Measurements from ENCODE around the gene PPP1R3E. TPM values are rescaled to one million over a fixed set of nuclear protein-coding genes. Genes with fewer than 3 reads are reported as not detected.
"Not testable (repeated sequence)": the region's sequence is repeated elsewhere in the genome, so short reads cannot be mapped to it uniquely, and the experiment has no call there.

Gene PPP1R3E
- total RNA-seq, 1 donor from 2014 or later: 11.5 TPM

- DNase-seq (ENCODE audit: low spot score) (no peak), ATAC-seq (no peak)
Observed at GRCh38 chr14:23299211-23299957, 3.3 kb downstream of the PPP1R3E start.

GRCh38 chr14:23297611-23298277 lies 4.9 kb downstream of the PPP1R3E start:
- ATAC-seq (no peak), DNase-seq (ENCODE audit: low spot score) (no peak)

GRCh38 chr14:23297096-23297495 lies 5.6 kb downstream of the PPP1R3E start:
- DNase-seq (ENCODE audit: low spot score) (no peak), ATAC-seq (no peak)

DNA sequence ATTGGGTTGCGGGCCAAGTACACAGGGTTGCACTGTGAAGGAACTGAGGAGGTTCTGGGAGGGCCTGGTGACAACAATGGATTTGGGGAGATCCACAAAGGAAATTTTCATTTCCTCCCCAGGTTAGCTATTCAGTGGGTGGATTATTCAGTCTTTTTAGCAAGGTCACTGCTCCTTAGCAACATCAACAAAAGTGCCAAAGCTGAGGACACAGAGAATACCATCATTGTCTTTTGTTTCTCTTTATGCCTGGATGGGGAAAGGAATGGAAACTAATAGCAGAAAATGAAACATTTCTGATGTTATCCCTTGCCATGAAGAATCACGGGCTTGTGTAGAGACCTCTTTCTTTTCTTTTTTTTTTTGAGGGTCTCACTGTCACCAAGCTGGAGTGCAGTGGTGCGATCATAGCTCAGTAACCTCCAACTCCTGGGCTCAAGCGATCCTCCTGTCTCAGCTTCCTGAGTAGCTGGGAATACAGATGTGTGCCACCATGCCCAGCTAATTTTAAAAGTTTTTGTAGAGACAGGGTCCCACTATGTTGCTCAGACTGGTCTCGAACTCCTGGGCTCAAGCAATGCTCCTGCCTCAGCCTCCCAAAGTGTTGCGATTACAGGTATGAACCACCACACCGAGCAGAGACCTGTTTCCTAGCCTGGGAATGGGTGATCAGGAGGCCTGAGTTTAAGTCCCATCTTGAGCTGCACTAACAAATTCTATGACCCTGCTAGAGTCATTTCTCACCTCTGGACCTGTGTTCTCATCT lies 6.5 kb downstream of the PPP1R3E start:
- ATAC-seq (no peak), DNase-seq (ENCODE audit: low spot score) (no peak)

GRCh38 chr14:23294734-23295561 lies 7.7 kb downstream of the PPP1R3E start:
- ATAC-seq: peak; percentile 92
- DNase-seq (ENCODE audit: low spot score): no peak

DNA sequence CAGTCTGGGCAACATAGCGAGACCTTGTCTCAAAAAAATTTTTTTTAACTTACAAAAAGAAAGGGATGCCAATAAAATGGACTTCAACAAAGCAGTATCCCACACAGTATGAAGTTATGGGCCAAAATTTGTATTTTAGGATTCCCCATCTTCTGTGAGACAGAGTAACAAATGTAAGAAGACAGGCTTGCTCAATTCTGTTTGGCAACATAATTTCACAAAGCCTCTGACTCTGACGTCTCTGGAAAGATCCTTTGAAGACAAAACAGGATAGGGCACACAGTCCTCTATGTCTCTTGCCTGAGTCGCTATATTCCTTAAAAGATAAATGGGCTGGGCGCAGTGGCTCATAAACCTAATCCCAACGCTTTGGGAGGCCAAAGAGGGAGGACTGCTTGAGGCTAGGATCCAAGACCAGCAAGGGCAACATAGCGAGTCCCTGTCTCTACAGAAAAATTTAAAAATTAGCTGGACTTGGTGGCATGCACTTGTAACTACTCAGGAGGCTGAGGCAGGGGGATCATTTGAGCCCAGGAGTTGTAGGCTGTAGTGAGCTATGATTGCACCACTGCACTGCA lies 15.7 kb downstream of the PPP1R3E start:
- ATAC-seq: no peak
- no peak for DNase-seq (ENCODE audit: low spot score)

- peak; percentile 100 for DNase-seq (ENCODE audit: low spot score)
- peak; percentile 97 for ATAC-seq
Observed at GRCh38 chr14:23286020-23286901, 16.4 kb downstream of the PPP1R3E start, which contains the start of gene HOMEZ. Gene HOMEZ, minus strand, starts transcription at chr14:23286132. Its CDS starts 180 bp downstream, at chr14:23285952.

GRCh38 chr14:23285530-23286019 lies 17.1 kb downstream of the PPP1R3E start:
- DNase-seq (ENCODE audit: low spot score) (no peak), ATAC-seq (peak; percentile 28)

DNA sequence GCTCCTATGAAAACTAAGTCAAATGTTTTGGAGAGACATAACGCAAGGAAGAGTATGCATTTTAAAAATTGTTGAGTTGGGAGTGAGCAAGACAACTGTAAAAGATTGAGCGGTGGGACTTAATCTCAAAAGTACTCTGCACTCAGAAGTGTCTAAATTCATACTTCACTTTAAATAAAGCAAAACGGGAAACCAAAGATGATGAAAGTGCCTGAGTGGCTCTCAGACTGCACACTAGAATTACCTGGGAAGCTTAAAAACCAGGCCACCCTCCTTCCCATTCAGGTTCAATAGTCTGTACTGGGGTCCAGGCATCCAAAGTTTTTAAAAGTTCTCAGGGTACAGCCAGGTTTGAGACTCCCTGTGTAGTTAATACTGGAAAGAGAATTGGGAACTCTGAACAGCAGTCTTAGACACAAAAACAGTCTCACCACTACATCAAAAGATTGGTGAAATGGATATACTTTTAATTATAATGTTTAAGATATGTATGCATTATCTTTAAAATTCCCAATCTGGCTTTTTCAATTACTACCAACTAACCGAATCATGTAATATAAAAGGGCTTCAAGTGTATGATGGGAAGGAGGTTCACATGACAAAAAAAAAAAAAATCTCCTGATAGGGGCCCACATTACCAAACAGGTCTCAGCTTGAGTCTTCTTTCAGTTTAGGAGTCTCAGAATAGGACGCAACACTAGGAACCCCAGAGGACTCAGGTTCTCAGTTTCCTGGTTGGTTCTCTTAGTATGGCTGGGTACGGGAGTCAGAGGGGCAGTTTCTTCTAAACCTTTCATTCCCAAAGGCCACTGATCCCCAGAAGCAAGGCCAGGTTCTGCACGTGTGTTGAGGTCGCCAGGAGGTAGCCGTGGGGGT lies 17.8 kb downstream of the PPP1R3E start:
- ATAC-seq: peak; percentile 2
- DNase-seq (ENCODE audit: low spot score): no peak

DNA sequence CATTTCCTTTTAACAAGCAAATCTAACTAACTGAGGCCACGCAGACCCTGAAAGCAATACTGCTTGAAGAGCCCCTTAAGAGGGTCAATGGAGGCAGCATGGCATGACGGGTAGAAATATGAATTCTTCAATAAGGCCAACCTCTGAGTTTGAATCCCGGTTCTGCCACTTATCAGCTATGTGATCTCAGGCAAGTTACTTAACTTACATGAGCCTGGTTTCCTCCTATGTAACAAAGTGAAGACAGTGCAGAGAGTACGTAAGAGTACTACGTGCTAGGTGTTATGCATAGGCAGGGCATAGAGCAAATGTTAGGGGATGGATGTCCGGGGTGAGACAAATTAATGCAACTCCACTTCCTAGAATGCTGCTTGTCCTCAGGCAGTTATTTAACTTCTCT lies 21.4 kb downstream of the PPP1R3E start:
- DNase-seq (ENCODE audit: low spot score) (no peak), ATAC-seq (no peak)

DNA sequence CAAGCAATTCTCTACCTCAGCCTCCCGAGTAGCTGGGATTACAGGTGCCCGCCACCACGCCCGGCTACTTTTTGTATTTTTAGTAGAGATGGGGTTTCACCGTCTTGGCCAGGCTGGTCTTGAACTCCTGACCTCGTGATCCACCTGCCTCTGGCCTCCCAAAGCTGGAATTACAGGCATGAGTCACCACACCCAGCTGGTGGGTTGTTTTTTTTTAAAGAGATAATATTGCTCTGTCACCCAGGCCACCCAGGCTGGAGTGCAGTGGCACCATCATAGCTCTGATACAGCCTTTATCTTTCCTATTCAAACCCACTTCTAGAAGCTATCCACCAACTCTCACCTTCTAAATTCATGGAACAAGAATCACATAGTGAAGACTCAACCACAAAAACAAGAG lies 24.7 kb downstream of the PPP1R3E start:
- not testable (repeated sequence) for DNase-seq (ENCODE audit: low spot score); ATAC-seq

- DNase-seq (ENCODE audit: low spot score) (no peak), ATAC-seq (no peak)
Observed at GRCh38 chr14:23277189-23277588, 25.5 kb downstream of the PPP1R3E start.

- ATAC-seq: no peak
Observed at GRCh38 chr14:23275412-23275811, 27.2 kb downstream of the PPP1R3E start.

GRCh38 chr14:23269193-23269592 lies 33.5 kb downstream of the PPP1R3E start:
- ATAC-seq (no peak), DNase-seq (ENCODE audit: low spot score) (no peak)

More at GRCh38 chr14:23275412-23275811, 27.2 kb downstream of the PPP1R3E start:
- no peak for DNase-seq (ENCODE audit: low spot score)

DNA sequence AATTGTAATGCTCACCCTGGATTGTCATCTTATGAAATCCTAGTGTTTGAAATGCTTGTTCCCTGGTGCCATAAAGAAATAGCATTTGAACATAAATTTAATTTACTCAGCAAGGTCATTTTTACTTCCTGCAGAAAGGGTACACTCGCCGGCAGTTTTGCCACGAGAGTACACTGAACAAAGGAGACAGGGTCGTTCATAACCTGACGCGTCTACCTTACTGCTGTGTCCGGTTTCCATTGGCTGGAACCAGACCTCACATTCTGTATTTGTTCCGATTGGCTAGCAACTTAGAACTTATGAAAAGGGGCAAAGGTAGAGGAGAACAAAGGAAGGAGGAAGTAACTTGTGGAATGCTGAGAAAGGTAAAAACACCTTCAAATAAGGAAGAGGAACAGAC lies 41.8 kb downstream of the PPP1R3E start:
- ATAC-seq; DNase-seq (ENCODE audit: low spot score): not testable (repeated sequence)

DNA sequence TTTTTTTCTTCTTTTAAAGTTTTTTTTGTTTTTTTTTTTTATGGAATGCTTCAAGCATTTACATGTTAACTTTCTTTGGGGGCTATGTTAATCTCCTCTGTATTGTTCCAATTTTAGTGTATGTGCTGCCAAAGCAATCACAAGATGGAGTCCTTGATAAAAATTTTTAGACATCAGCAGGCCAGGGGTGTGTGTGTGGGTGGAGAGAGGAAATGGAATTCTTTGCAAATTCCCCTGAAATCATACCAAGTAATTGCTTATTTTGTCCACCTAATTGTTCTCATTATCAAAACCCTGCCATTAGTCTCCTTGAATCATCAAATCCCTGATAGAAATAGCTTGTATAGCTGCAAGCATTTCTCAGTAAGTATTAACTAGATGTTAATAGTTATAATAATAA lies 43.2 kb downstream of the PPP1R3E start:
- ATAC-seq (no peak), DNase-seq (ENCODE audit: low spot score) (no peak)

DNA sequence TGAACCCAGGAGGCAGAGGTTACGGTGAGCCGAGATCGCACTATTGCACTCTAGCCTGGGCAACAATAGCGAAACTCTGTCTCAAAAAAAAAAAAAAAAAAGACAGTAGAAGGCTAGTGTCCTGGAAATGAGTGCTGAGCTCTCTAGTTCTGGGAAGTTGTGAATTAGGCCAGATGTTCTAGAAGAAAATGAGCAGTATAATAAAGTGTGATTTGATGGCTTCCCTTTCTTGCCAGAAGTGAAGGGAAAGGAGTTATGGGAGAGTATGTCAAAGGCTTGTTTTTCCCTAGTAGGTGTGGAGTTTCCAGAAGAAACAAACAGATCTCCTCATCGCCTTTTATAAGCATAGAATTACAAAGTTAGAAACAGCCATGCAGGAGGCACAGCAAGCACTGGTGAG lies 44.4 kb downstream of the PPP1R3E start:
- ATAC-seq: no peak
- no peak for DNase-seq (ENCODE audit: low spot score)

Data from left lobe of liver (tissue), 2 donors.